HUES6 (cell line): ENCODE data around the gene NFILZ.

Source experiments
- H3K27ac ChIP-seq: 2 replicates; pipeline ENCODE4 v1.7.0; 2013; ENCODE audit warnings: low read depth, mild to moderate bottlenecking, low read length, inconsistent platforms
- H3K27me3 ChIP-seq: 2 replicates; pipeline ENCODE4 v1.6.1; 2013; ENCODE audit warnings: low read length; ENCODE audit not compliant: control insufficient read depth, insufficient read depth
- H3K36me3 ChIP-seq: 2 replicates; pipeline ENCODE4 v1.6.1; 2013; ENCODE audit warnings: low read length; ENCODE audit not compliant: control insufficient read depth, insufficient read depth
- H3K4me1 ChIP-seq: 2 replicates; pipeline ENCODE4 v1.6.1; 2013; ENCODE audit warnings: low read length; ENCODE audit not compliant: control insufficient read depth, insufficient read depth
- H3K4me3 ChIP-seq: 2 replicates; pipeline ENCODE4 v1.5.1; 2013; ENCODE audit warnings: low read depth, low read length
- H3K9ac ChIP-seq: one replicate; pipeline ENCODE4 v1.6.1; 2013; ENCODE audit warnings: mild to moderate bottlenecking, low read length
- H3K9me3 ChIP-seq: 2 replicates; pipeline ENCODE4 v1.6.1; 2013; ENCODE audit warnings: low read depth, low read length; ENCODE audit not compliant: control insufficient read depth, insufficient read depth

Gene NFILZ

GRCh38 chr19:8600064-8600463 is 30.4 kb upstream of the NFILZ start:
- peaks cover 8% of the 10 kb centered on the region for H3K9me3 ChIP-seq
- H3K36me3 ChIP-seq: peaks cover 29% of the 10 kb centered on the region
- H3K9ac ChIP-seq: no peak overlapping the region
- no peak overlapping the region for H3K27ac ChIP-seq
- no peaks in the 10 kb centered on the region for H3K4me1 ChIP-seq
- no peaks in the 10 kb centered on the region for H3K27me3 ChIP-seq
- no peak overlapping the region for H3K4me3 ChIP-seq

- H3K4me1 ChIP-seq: no peaks in the 10 kb centered on the region
- H3K4me3 ChIP-seq: no peak overlapping the region
- no peak overlapping the region for H3K27ac ChIP-seq
- H3K9ac ChIP-seq: no peak overlapping the region
- H3K36me3 ChIP-seq: peaks cover 31% of the 10 kb centered on the region
- H3K9me3 ChIP-seq: peaks cover 10% of the 10 kb centered on the region
- no peaks in the 10 kb centered on the region for H3K27me3 ChIP-seq
Measured at GRCh38 chr19:8600816-8601215, 29.6 kb upstream of the NFILZ start.

- Histone ChIP-seq H3K27ac (no peak overlapping the region), H3K36me3 (peaks cover 28% of the 10 kb centered on the region)
Measured at GRCh38 chr19:8601796-8602195, 28.6 kb upstream of the NFILZ start.

GRCh38 chr19:8605514-8605913 is 24.9 kb upstream of the NFILZ start:
- Histone ChIP-seq H3K9ac (no peak overlapping the region), H3K36me3 (peaks cover 20% of the 10 kb centered on the region), H3K27ac (no peak overlapping the region), H3K4me1 (peaks cover 12% of the 10 kb centered on the region), H3K9me3 (peaks cover 10% of the 10 kb centered on the region), H3K27me3 (no peaks in the 10 kb centered on the region), H3K4me3 (no peak overlapping the region)

More at GRCh38 chr19:8601796-8602195, 28.6 kb upstream of the NFILZ start:
- Histone ChIP-seq H3K9me3 (peaks cover 10% of the 10 kb centered on the region), H3K4me3 (no peak overlapping the region), H3K27me3 (no peaks in the 10 kb centered on the region), H3K9ac (no peak overlapping the region), H3K4me1 (no peaks in the 10 kb centered on the region)

- Histone ChIP-seq H3K27ac (no peak overlapping the region), H3K36me3 (peaks cover 16% of the 10 kb centered on the region), H3K27me3 (no peaks in the 10 kb centered on the region), H3K9me3 (peaks cover 10% of the 10 kb centered on the region), H3K4me3 (no peak overlapping the region), H3K9ac (no peak overlapping the region), H3K4me1 (peaks cover 21% of the 10 kb centered on the region)
Measured at GRCh38 chr19:8607386-8607785, 23.0 kb upstream of the NFILZ start.

GRCh38 chr19:8608941-8609278 is 21.5 kb upstream of the NFILZ start:
- H3K27ac ChIP-seq: peak overlapping the region; percentile 78; the same call in 1 of the 2 replicates

GRCh38 chr19:8609279-8610040 is 21.0 kb upstream of the NFILZ start:
- H3K4me1 ChIP-seq: peaks cover 21% of the 10 kb centered on the region
- peak overlapping the region; percentile 78; the same call in 1 of the 2 replicates for H3K27ac ChIP-seq
- H3K36me3 ChIP-seq: peaks cover 8% of the 10 kb centered on the region
- H3K27me3 ChIP-seq: no peaks in the 10 kb centered on the region
- H3K9ac ChIP-seq: peak overlapping the region; percentile 84
- peak overlapping the region; percentile 70 for H3K4me3 ChIP-seq
- H3K9me3 ChIP-seq: peaks cover 8% of the 10 kb centered on the region

More at GRCh38 chr19:8608941-8609278, 21.5 kb upstream of the NFILZ start:
- H3K4me1 ChIP-seq: peaks cover 21% of the 10 kb centered on the region
- H3K9ac ChIP-seq: peak overlapping the region; percentile 84
- H3K9me3 ChIP-seq: peaks cover 10% of the 10 kb centered on the region
- peak overlapping the region; percentile 70 for H3K4me3 ChIP-seq
- peaks cover 9% of the 10 kb centered on the region for H3K36me3 ChIP-seq
- H3K27me3 ChIP-seq: no peaks in the 10 kb centered on the region

- Histone ChIP-seq H3K27ac (peak within 1 kb of the TSS; percentile 78; the same call in 1 of the 2 replicates), H3K4me3 (peak within 1 kb of the TSS; percentile 70), H3K9ac (peak within 1 kb of the TSS; percentile 84), H3K9me3 (no peaks in the 10 kb centered on the region), H3K27me3 (no peaks in the 10 kb centered on the region), H3K4me1 (peaks cover 21% of the 10 kb centered on the region), H3K36me3 (no peaks in the 10 kb centered on the region)
Measured at GRCh38 chr19:8610041-8610935, 20.1 kb upstream of the NFILZ start, which contains the start of gene ADAMTS10. Gene ADAMTS10 (minus strand): TSS chr19:8610715. CDS start chr19:8605710, 5,005 bp downstream.

GRCh38 chr19:8610936-8611300 is 19.5 kb upstream of the NFILZ start:
- Histone ChIP-seq H3K4me1 (peaks cover 21% of the 10 kb centered on the region), H3K9ac (no peak overlapping the region), H3K36me3 (no peaks in the 10 kb centered on the region), H3K27ac (no peak overlapping the region), H3K4me3 (no peak overlapping the region; the same call in 1 of the 2 replicates), H3K27me3 (no peaks in the 10 kb centered on the region), H3K9me3 (no peaks in the 10 kb centered on the region)

- Histone ChIP-seq H3K27me3 (no peaks in the 10 kb centered on the region), H3K9ac (peak overlapping the region; percentile 57), H3K36me3 (no peaks in the 10 kb centered on the region), H3K4me1 (peaks cover 21% of the 10 kb centered on the region), H3K27ac (no peak overlapping the region), H3K4me3 (no peak overlapping the region; the same call in 1 of the 2 replicates), H3K9me3 (no peaks in the 10 kb centered on the region)
Measured at GRCh38 chr19:8611391-8611876, 19.0 kb upstream of the NFILZ start.
